DMS53 treated with DMSO at 0.1 percent for 48 hours (cell line): ENCODE results near the gene FGD3.

ENCODE experiments used
- DNase-seq: peaks from one replicate; lab custom pipeline; 2025; ENCODE audit not compliant: unreplicated experiment; lab: John Stamatoyannopoulos, UW

The FGD3 gene

DNA sequence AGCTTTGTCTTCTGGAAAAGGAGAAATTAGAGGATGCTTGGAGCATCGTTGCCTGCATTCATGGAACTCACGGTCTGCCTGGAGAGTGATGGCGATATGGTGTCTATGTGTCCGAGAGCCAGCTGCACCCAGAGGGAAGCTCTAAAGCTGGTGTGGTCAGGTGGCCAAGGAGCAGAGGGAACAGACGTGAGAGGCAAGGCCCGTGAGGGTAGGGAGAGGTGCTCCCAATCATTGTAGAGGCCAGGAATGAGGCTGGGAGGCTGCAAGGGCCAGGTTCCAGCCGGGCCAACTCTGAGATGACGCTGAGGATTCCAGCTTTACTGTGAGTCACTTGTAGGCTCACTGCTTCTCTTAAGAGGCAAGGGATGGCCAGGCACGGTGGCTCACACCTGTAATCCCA is 7.6 kb downstream of the FGD3 start:
- no peak for DNase-seq

DNA sequence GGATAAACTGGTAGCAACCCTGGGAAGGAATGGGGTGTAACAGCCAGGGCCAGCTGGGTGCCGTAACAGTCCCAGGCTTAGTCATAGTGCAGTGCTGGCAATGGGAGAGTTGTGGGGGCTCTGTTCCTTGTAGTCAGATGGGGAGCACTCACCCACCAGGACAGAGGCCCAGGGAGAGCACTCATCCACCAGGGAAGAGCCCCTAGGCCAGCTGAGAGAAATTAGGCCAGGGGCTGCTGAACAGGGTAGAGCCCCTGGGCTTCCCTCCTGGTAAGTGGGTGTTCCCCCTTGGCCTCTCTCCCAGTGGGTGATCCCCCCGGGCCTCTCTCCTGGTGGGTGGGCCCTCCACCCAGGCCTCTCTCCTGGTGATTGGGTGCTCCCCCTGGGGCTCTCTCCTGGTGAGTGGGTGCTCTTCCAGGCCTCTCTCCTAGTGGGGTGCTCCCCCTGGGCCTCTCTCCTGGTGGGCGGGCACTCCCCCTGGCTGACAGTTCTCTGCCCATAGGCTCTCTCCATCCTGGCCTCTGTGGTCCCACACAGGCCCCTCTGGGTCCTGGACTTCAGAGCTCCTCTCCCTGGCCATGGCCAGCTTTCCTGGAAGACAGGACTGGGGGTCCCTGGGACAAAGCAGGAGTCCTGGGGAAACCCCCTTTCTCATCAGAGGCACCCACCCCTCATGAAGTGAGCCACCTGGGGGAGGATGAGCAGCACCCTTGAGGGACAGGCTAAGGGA is 13.4 kb downstream of the FGD3 start:
- no peak for DNase-seq

DNA sequence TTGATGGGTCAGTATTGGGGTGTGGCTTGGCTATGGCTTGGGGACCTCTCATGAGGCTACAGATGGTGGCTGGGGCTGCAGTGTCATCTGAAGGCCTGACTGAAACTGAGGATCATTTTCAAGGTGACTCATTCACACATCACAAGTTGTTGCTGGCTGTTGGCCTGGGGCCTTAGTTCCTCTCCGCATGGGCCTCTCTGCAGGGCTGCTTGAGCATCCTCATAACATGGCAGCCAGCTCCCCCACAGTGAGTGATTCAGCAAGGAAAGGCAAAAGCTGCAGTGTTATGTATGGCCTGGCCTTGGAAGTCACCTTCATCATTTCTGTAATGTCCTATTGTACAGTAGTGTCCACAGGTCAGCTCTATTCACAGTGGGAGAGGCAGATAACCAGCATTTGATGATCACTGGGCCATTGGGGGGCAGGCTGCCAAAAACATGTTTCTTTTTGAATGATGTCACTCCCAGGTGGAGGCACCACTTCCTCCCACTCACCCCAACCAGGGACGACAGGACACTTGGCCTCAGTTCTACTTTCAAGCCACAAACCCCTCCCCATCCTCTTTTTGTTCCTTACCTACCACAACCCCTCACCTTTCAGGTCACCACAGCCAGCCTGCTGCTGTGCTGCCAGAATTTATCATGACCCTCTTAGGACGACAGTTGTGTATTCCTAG is 14.4 kb downstream of the FGD3 start:
- DNase-seq, result no peak

DNA sequence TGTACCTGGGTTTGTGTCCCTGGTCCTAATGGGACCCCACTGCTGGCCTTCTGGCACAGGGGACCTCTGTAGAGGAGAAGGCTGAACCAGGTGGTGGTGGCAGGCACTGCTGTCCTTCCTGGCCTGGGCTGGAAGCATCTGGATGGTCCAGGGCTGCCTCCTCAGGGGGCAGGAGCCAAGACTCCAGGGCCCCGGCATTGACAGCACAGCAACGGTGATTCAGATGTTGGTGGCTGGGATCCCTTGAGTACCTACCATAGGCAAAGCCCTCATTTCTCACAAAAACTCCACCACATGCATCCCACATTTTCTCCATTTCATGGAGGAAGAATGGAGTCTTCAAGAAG is 15.0 kb downstream of the FGD3 start:
- DNase-seq, result no peak

DNA sequence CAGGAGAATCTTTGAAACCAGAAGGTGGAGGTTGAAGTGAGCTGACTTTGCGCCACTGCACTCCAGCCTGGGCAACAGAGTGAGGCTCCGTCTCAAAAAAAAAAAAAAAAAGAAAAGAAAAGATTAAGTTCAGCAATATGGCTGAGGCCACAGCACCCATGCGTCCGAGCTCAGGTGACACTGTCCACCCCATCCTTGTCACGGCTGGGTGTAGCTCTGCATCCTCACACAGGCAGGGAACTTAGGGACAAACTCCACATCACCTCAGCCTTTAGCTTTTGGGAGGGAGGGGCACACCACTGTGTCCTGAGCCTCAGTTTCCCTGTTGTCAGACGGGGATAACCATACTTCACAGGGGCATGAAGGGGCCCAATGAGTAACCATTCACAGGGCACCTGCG is 15.5 kb downstream of the FGD3 start:
- no peak for DNase-seq

DNA sequence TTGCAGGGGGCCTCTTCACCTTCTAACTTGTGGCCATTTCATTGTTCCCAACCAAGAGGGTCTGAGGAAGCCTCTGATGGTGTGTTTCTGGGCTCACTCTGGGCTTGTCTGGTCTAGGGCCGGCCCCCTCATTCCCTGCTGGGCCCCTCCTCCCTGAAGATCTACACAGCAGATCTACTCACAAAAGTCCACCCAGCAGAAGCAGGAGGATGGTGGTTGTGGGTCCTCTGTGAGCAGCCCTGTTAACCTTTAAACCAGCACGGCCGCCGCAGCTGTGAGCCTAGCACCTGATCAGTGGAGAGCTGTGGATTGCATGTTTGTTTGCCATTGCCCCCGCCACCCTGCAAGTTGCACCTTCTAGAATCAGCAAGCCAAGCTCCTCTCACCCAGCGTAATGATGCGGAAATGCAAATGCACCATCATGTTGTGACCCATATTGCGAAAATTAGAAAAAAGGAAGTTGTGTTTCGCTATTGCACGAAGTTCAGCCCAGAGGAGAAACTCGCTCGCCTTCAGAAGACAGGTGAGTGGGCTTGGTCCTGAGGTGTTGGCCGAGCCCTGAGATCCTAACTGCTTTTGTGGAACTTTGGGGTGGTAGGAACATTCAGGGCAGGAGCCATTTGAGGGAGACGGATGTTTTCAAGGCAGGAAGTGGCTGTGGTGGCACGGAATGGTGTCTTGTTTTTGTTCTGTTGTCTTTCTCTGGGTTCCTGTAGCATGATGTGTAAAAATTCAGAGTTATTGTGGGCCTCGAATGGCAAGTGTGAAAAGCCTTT is 16.7 kb downstream of the FGD3 start:
- no peak for DNase-seq

DNA sequence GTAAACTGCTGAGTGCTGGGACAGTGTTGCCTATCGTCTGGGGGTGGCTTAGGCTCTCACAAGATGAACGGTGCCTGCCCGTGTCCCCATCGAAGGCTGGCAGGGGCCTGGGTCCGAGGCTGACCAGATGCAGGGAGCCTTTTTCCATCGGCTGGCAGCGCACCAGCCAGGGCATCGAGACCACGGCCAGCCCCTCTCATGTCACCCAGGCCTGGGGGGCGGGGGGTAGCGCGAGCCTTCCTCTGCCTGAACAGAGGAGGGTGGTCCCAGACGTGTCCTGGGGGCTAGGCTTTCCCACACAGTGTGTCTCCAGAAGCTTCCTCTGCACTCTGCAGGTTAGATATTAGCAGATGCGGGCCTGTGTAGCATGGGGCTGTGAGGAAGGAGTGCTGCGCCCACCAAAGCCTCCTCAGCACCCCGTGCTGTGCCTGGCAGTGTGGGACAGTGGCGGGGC is 17.3 kb downstream of the FGD3 start:
- DNase-seq, result no peak

DNA sequence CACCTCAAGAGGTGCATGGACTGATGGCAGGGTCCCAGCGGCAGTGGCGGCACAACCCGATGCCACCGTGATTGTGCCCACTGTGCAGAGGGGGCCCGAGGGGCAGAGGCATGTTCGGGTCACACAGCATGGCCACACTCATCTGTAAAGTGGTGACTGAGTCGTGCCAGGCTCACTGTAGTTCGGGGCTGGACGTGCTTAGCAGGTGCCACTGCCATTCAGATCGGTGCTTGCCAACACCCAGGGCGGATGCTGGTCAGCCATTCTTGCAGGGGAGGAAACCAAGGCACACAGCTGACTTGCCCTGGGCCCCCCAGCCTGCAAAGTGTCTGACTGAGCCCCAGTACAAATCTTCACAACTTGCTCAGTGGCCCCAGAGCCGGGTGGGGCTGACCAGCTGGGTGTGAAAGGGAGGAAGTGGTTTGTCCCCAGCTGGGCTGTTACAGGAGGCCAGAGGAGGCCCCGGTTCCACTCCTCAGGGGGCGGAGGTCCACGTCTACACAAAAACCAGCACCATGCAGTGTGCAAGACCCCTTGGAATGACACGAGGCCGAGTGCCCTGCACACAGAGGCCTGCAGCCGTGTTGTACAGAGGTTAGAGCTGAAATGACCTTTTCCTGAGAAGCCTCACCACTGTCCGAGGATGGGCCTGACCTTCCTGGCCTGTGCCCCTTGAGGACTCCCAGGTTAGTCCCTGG is 17.9 kb downstream of the FGD3 start:
- no peak for DNase-seq

DNA sequence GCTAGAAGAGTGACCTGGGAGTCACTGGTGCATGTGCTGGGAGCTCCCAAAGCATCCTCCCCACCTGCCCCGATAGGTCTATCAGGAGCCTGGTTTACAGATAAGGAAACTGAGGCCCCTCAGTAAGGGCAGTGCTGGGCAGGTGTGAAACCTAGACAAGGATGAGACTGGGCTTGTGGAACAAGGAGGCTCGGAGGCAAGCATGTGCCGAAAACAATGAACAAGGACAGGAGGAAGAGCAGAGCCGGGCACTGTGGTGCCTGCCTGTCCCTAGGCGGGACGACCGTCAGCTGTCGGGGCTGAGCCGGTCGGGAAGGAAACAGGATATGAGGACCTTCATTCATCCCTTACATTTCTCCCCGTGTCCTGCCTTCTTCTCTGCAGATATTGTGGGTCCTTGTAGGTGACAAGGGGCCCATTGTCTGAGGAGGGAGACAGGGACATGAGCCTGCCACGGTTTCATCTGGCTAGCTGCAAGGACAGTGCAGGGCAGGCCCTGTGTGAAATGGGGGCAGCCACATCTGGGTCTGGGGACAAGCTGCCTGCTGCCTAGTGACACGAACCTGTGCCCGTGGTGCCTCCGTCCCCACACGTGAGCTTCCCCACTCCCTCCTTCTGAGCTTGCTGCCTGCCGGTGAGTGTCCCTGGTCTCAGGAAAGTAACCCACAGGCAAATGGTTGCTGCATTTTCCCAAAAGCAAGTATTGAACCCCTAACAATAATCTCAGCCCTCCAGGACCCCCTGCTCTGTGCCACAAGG is 18.6 kb downstream of the FGD3 start:
- no peak for DNase-seq

DNA sequence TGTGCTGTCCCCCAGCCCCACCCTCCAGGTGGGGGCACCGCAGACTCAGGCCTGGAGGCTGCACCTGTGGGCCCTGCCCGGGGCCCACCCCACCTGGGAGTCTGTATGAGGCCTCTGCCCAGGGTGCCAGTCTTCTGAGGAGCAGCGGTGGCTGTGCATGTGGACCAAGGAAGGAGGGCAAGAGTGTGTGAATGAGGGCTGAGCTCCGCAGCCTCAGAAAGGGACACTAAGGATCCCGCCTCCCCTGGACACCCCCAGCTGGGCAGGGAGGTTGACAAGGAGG is 19.1 kb downstream of the FGD3 start:
- no peak for DNase-seq

DNA sequence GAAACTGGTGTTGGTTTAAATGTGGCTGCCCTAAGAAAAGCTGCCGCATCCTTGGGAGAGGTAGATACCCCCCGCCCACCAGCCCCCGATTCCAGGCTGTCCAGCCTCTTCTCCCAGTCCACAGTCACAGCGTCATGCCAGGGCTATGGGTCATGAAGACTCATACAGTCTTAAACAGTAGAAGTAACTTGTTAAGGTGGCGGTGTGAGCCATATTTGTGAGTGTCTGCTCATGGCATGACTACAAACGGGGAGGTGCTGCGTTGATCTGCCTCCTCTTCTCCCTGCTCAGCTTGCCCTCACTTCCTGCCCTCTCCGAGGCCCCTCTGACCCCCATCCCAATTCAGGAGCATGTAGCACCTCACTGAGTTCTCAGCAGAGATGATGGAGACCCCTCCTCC is 20.8 kb downstream of the FGD3 start:
- no peak for DNase-seq

DNA sequence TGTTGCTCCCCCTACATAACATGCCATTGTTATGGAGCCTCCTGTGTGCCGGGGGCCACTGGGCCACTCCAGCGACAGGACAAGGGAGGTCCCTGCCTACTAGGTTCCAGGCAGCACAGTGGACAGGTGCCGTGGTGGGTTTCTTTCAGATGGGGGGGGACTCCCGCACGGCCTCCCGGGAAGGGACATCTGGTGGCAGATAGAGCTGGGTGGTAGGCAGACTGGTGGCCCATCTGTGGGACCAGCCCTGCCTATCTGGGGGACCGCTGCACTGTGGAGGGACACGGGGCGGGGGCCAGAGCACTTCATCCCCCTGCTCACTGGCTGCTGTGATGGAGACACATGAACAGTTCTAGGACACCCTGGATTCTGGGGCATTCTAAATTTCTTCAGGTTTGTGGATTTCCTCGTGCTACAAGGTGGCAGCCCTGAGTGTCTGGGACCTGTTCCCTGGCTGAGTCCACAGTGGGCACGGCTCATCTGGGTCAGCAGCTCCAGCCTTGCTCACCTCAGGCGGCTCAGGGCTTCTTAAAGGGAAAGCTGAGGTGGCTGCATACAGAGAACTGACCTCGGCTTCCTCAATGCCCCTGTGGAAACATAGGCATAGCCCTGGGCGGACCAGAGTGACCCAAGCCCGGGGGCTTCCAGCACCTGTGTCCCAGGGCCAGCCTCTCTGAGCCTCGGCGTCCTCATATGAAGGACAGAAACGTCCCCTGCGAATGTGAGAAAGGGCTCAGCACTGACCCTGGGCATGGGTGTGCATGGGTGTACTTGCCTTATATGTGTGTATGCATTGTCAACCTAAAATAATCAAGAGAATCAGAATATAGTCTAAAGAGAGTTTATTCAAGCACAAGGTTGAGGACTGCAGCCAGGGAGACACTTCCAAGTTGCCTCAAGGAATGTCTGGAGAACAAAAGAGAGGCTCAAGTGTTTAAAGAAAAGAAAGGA is 22.5 kb downstream of the FGD3 start:
- no peak for DNase-seq

DNA sequence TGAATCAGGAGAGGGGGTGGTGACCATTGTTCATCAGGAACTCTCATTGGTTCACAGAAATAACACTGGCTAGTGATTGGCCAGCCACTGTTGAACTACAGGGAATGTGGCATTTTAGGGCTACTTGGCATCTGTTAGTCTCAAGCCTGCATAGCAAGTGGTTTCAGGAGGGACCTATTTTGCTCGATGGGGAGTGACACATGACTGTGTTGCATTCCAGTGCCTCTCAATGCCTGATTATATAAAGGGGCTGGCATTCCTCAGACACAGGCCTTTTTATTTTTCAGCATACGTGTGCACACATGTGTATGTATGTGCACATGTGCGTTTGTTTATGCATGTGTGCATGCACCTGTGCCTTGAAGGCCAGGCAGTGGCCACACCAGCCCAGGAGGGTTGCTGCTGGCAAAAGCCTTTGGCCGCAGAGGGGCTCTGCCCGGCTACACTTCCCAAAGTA is 23.2 kb downstream of the FGD3 start:
- DNase-seq, result no peak

DNA sequence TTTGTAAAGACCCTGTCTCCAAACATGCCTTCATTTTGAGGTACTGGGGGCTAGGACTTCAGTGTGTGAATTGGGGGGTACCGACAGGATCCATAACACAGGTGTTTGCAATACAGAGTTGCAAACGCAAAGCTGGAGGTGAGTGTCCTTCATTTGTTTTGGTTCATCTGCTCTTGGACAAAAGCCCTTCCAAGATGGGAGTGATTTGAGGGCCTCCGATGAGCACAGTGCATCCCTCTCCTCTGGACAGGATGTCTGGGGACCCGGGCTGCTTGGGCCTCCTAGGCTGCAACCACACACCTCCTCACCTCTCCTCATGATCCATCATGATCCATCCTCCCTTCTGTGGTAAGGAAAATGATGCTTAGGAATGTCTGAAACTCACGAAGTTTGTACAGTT is 23.8 kb downstream of the FGD3 start:
- DNase-seq, result no peak

DNA sequence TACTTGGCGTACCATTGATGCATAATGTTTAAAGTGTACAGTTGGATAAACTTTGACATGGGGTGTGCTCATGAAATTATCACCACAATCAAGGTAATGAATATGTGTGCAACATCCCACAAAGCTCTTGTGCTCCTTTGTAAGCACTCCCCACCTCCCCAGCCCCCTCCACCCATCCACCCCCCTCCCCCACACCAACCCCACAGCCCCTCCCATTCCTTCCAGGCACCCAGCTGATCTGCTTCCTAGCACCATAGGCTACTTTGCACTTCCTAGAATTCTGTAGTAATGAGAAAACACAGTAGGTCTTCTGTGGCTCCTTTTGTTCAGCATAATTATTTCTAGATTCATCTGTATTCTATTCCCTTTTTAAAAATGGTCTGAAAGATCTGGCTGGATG is 24.5 kb downstream of the FGD3 start:
- DNase-seq, result no peak

DNA sequence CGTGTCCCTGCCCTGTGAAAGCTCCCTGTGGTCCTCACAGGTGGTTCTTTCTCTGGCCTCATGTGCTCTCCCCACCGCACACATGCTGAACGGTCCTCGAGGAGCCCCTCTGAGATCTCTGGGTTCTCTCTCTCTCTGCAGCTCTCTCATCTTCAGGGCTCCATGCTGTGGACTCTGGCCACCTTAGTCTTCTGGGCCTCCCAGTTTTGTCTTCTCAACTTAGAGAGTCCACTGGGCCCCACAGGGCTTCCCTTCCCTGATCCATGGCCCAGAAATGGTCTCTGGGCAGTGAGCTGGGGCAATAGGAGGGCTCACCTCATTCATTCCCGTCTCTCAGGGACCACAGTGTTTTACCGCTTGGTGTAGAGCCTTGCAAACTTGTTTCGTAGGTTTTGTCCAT is 26.4 kb downstream of the FGD3 start:
- no peak for DNase-seq

DNA sequence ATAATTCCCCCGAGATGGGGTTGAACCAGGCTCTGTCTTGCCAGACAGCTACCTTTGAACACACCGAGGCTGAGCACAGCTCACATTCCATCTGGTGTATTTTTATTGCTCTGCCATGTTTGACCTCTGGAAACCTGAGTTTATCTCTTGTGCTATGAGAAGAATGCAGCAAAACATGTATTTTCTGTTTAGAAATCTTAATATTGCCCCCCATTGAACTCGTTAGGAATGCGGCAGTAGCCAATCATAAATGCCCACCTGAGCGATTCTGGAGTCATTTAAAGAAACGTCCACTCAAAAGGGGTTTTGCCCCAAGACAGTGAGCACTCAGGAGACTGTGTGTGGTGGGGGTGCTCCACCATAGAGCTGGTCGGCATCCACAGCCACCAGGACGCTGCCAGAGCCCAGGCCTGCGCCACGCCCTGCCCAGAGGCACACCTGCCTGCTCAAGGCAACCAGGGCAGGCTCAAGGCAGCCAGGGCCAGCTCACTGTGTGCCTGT is 26.9 kb downstream of the FGD3 start:
- DNase-seq, result no peak

DNA sequence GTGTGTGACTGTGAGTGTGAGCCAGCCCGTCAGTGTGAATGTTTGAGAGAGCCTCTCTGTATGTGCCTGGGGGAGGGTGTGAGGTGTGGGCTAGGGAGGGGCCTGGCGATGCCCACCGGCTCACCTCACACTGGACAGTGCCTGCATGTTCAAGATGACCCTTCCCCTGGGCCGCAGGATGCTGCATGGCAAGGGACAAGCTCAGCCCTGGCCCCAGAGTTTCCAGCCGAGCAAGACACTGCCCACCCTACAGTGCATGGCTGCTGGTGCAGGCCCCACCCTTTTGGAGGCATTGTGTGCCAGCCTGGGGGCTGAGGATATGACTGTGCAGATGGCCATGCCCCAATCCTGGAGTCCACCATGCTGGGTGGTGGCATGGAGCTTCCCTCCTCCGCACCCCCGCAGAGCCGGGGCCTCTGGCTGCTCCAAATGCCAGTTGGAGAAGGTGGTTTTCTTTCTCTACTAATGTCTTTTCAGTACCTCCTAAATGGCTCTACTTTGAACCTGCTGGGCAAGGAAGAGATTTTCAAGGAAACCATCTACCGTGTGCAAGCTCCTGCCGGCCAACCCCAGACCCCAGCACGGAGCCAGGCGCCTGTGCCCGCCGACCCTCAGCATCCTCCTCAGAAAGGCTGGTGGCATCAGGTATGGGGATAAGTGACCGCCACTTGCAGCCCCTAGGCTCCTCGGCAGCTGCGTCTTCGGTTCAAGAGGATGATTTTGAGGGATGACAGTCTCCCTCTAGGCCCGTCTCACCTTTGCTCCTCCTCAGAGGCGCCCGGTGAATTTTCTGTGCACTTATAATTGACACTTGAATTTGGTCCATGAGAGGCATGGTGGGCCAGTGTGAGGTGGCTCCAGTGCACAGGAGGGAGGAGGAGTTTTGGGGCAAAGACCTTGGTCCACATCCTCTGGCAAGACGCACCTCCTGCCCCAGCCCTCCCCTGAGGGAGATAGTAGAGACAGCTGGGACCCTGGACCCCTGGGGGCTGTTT is 27.7 kb downstream of the FGD3 start:
- no peak for DNase-seq

DNA sequence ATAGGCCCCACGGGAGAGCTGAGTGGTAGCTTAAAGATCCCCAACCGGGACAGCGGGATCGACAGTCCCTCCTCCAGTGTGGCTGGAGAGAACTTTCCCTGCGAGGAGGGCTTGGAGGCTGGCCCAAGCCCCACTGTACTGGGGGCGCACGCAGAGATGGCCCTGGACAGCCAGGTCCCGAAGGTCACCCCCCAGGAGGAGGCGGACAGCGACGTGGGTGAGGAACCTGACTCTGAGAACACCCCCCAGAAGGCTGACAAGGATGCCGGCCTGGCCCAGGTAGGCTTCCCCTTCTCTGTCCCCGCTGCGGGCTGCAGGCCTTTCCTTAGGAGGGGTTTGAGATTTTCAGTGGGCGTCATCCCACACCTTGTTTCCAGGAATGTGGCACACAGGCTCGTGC is 29.1 kb downstream of the FGD3 start:
- DNase-seq, result no peak
